ENCODE data around the gene RBM19.

RBM19 gene

GRCh38 chr12:114011711-114012110, 45.6 kb upstream of the RBM19 start:
- Histone ChIP-seq H3K27me3 (replicated peaks; ENCODE audit: control insufficient read depth, insufficient read depth, low read length) (no peaks in the 10 kb centered on the region; the same call in 1 of the 2 replicates), H3K4me3 (replicated peaks; ENCODE audit: low read depth, low read length) (no peak overlapping the region), H3K36me3 (ENCODE audit: control insufficient read depth, insufficient read depth, low read length) (no peaks in the 10 kb centered on the region)
- no peak for DNase-seq (ENCODE audit: extremely low read depth, insufficient read length)
- TF ChIP-seq, protein P1, sequence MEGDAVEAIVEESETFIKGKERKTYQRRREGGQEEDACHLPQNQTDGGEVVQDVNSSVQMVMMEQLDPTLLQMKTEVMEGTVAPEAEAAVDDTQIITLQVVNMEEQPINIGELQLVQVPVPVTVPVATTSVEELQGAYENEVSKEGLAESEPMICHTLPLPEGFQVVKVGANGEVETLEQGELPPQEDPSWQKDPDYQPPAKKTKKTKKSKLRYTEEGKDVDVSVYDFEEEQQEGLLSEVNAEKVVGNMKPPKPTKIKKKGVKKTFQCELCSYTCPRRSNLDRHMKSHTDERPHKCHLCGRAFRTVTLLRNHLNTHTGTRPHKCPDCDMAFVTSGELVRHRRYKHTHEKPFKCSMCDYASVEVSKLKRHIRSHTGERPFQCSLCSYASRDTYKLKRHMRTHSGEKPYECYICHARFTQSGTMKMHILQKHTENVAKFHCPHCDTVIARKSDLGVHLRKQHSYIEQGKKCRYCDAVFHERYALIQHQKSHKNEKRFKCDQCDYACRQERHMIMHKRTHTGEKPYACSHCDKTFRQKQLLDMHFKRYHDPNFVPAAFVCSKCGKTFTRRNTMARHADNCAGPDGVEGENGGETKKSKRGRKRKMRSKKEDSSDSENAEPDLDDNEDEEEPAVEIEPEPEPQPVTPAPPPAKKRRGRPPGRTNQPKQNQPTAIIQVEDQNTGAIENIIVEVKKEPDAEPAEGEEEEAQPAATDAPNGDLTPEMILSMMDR (IDR thresholded peaks at IDR 0.05; ENCODE audit: insufficient read depth, low read length, poor library complexity, severe bottlenecking) = no peak

- DNase-seq (ENCODE audit: extremely low read depth, insufficient read length) = no peak
- TF ChIP-seq, protein P1 (IDR thresholded peaks at IDR 0.05; ENCODE audit: insufficient read depth, low read length, poor library complexity, severe bottlenecking) = peak; percentile 1
Observed at GRCh38 chr12:114006482-114007425, 40.6 kb upstream of the RBM19 start.

DNA sequence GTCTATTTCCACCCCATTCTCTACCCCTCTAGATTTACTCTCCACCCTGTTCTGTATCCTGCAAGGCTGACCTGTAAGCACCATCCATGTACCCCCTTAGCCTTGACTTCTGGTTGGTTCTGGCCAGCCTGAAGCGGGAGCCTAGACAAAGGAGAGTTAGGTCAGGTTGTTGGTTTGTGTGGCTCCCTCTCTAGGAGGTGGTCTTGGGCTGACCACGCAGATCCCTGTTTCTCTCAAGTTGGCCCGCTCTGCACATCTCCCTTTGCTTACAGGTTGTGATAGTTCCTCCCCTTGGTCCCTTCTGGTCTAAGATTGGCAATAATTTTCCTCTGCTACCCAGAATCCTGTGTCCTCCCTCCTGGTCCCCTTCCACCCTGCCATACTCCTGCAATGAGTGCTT, 38.3 kb upstream of the RBM19 start:
- H3K4me3 ChIP-seq (replicated peaks; ENCODE audit: low read depth, low read length) = no peak overlapping the region
- DNase-seq (ENCODE audit: extremely low read depth, insufficient read length) = no peak
- no peaks in the 10 kb centered on the region for H3K36me3 ChIP-seq (ENCODE audit: control insufficient read depth, insufficient read depth, low read length)
- TF ChIP-seq, protein P1 (IDR thresholded peaks at IDR 0.05; ENCODE audit: insufficient read depth, low read length, poor library complexity, severe bottlenecking) = no peak
- H3K27me3 ChIP-seq (replicated peaks; ENCODE audit: control insufficient read depth, insufficient read depth, low read length) = peaks cover 3% of the 10 kb centered on the region

More at GRCh38 chr12:114006482-114007425, 40.6 kb upstream of the RBM19 start:
- H3K4me3 ChIP-seq (replicated peaks; ENCODE audit: low read depth, low read length) = no peak overlapping the region
- no peaks in the 10 kb centered on the region for H3K36me3 ChIP-seq (ENCODE audit: control insufficient read depth, insufficient read depth, low read length)
- H3K27me3 ChIP-seq (replicated peaks; ENCODE audit: control insufficient read depth, insufficient read depth, low read length) = peaks cover 3% of the 10 kb centered on the region

- TF ChIP-seq, protein P1 (IDR thresholded peaks at IDR 0.05; ENCODE audit: insufficient read depth, low read length, poor library complexity, severe bottlenecking) = no peak
- no peak overlapping the region for H3K4me3 ChIP-seq (replicated peaks; ENCODE audit: low read depth, low read length)
- no peaks in the 10 kb centered on the region for H3K36me3 ChIP-seq (ENCODE audit: control insufficient read depth, insufficient read depth, low read length)
- H3K27me3 ChIP-seq (replicated peaks; ENCODE audit: control insufficient read depth, insufficient read depth, low read length) = peaks cover 3% of the 10 kb centered on the region
- no peak for DNase-seq (ENCODE audit: extremely low read depth, insufficient read length)
Observed at GRCh38 chr12:114003286-114003685, 37.2 kb upstream of the RBM19 start.

DNA sequence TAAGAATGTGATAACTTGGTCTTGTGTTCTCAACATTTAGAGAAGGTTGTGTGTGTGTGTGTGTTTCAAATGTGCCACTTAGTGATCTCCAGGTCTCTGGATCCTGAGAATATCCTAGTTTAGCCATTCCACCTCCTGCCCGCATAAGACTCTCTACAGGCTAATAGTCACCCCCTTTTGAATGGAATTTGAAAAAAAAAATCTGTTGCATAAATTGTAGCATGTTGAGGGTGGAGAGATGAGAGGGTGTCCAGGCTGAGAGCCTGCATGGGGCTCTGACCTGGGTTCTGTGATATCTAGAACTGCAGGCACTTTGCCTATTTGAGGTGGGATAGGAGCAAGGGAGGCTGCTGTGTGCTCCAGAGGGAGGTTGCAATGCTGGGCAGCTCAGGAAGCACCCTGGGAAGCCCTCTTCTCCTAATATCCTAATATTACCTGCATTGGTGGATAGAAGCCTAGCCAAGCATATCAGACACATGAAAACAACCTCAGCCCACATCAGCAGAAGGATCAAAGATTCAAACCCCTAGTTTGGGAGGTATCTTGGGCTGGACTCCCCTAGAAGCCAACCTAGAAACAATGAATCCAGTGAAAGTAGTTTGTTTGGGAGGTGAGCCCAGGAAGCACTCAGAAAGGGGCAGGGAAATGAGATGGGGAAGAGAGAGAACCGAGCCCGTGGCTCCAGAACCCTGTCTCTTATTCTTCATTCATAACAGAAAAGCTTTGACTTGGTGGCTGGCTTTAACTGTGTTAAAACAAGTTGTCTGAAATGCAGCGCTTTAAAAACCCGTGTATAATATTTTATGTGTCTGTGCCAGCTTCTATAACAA, 35.6 kb upstream of the RBM19 start:
- Histone ChIP-seq H3K4me3 (replicated peaks; ENCODE audit: low read depth, low read length) (no peak overlapping the region), H3K36me3 (ENCODE audit: control insufficient read depth, insufficient read depth, low read length) (no peaks in the 10 kb centered on the region), H3K27me3 (replicated peaks; ENCODE audit: control insufficient read depth, insufficient read depth, low read length) (peaks cover 3% of the 10 kb centered on the region)
- no peak for DNase-seq (ENCODE audit: extremely low read depth, insufficient read length)
- TF ChIP-seq, protein P1 (IDR thresholded peaks at IDR 0.05; ENCODE audit: insufficient read depth, low read length, poor library complexity, severe bottlenecking) = no peak

Data from GM06990 (cell line).